GM23338 (cell line): ENCODE data around the gene SPRR1A. TPM values are rescaled to one million over a fixed set of nuclear protein-coding genes. Genes with fewer than 3 reads are reported as not detected.

Source experiments
- ATAC-seq: fragments of 200-7000 bp; cut with Tn5 transposase; 3 replicates; pipeline ENCODE4 v1.9.1; 2020
- DNase-seq: peaks from one replicate; pipeline ENCODE4 v3.0.0-alpha.2; 2015; ENCODE audit warnings: low spot score
- H2AFZ ChIP-seq: fragments of 200-600 bp; sonication (generic); 2 replicates; pipeline ENCODE4 v1.8.0; 2016; ENCODE audit warnings: antibody characterized with exemption, mild to moderate bottlenecking, moderate library complexity
- H3F3A ChIP-seq: fragments of 200-600 bp; sonication (generic); replicated peaks from 2 replicates; pipeline ENCODE4 v1.8.0; 2017; ENCODE audit warnings: antibody characterized with exemption, mixed run types, low read depth
- H3K27ac ChIP-seq: fragments of 200-600 bp; sonication (generic); 2 replicates; pipeline ENCODE4 v1.6.1; 2016; ENCODE audit warnings: low read depth
- H3K27me3 ChIP-seq: fragments of 200-600 bp; sonication (generic); 2 replicates; pipeline ENCODE4 v1.8.0; 2016; ENCODE audit warnings: mild to moderate bottlenecking, mixed run types, moderate library complexity; ENCODE audit not compliant: insufficient read depth
- H3K36me3 ChIP-seq: fragments of 200-600 bp; sonication (generic); 2 replicates; pipeline ENCODE4 v1.8.0; 2016; ENCODE audit warnings: mild to moderate bottlenecking; ENCODE audit not compliant: insufficient read depth
- H3K4me1 ChIP-seq: fragments of 200-600 bp; sonication (generic); 2 replicates; pipeline ENCODE4 v1.8.0; 2016; ENCODE audit warnings: mild to moderate bottlenecking, moderate library complexity; ENCODE audit not compliant: insufficient read depth
- H3K4me2 ChIP-seq: fragments of 200-600 bp; sonication (generic); 2 replicates; pipeline ENCODE4 v1.7.1; 2017; ENCODE audit warnings: mixed run types
- H3K4me3 ChIP-seq: fragments of 200-600 bp; sonication (generic); 2 replicates; pipeline ENCODE4 v1.6.1; 2016; ENCODE audit warnings: mixed run types
- H3K79me2 ChIP-seq: fragments of 200-600 bp; sonication (generic); replicated peaks from 2 replicates; pipeline ENCODE4 v1.8.0; 2017; ENCODE audit warnings: mild to moderate bottlenecking; ENCODE audit not compliant: insufficient read depth
- H3K9me2 ChIP-seq: fragments of 200-600 bp; sonication (generic); 2 replicates; pipeline ENCODE4 v1.8.0; 2017; ENCODE audit not compliant: insufficient read depth
- H4K20me1 ChIP-seq: fragments of 200-600 bp; sonication (generic); replicated peaks from 2 replicates; pipeline ENCODE4 v1.8.0; 2017; ENCODE audit warnings: mild to moderate bottlenecking; ENCODE audit not compliant: insufficient read depth
- H3K27ac Mint-ChIP-seq: 2 replicates; pipeline ENCODE4 v1.8.0; 2020; ENCODE audit warnings: inconsistent platforms, mild to moderate bottlenecking, moderate library complexity, mixed read lengths
- H3K27me3 Mint-ChIP-seq: 3 replicates; pipeline ENCODE4 v1.8.0; 2022; ENCODE audit warnings: low read depth, mild to moderate bottlenecking, moderate library complexity, mixed read lengths, inconsistent platforms; ENCODE audit not compliant: insufficient read depth, poor library complexity
- H3K36me3 Mint-ChIP-seq: 3 replicates; pipeline ENCODE4 v1.8.0; 2021; ENCODE audit warnings: low read depth, mild to moderate bottlenecking, inconsistent platforms, moderate library complexity, mixed read lengths
- H3K4me1 Mint-ChIP-seq: 3 replicates; pipeline ENCODE4 v1.8.0; 2020; ENCODE audit warnings: mild to moderate bottlenecking, inconsistent platforms, mixed read lengths
- H3K4me3 Mint-ChIP-seq: 3 replicates; pipeline ENCODE4 v1.8.0; 2021; ENCODE audit warnings: moderate library complexity, mild to moderate bottlenecking, inconsistent platforms, mixed read lengths
- H3K9me3 Mint-ChIP-seq: 3 replicates; pipeline ENCODE4 v1.8.0; 2020; ENCODE audit warnings: moderate library complexity, mild to moderate bottlenecking, inconsistent platforms, mixed read lengths
- CREB1 ChIP-seq: fragments of 250-450 bp; sonication (Bioruptor Pico); IDR thresholded peaks from 2 replicates; pipeline ENCODE4 v1.5.0; 2020; ENCODE audit warnings: low read depth, mild to moderate bottlenecking, moderate library complexity
- CTCF ChIP-seq, 2 experiments: fragments of 200-600 bp in 1 of 2; sonication (generic) in 1 of 2; conservative IDR thresholded peaks; 2 replicates each; pipeline versions ENCODE4 v1.5.1 to v1.6.1; 2016 to 2017; ENCODE audit warnings: antibody characterized with exemption in 2 of 2, low read depth in 2 of 2, mild to moderate bottlenecking in 2 of 2, moderate library complexity in 1 of 2
- ETS1 ChIP-seq: IDR thresholded peaks from 2 replicates; pipeline ENCODE4 v1.6.1; 2016; ENCODE audit warnings: antibody characterized with exemption
- EZH2 ChIP-seq: fragments of 200-600 bp; sonication (generic); IDR thresholded peaks from one replicate; pipeline ENCODE4 v1.8.0; 2017; ENCODE audit warnings: antibody characterized with exemption, mild to moderate bottlenecking, low read depth; ENCODE audit not compliant: unreplicated experiment
- EZH2phosphoT487 ChIP-seq: fragments of 200-600 bp; sonication (generic); IDR thresholded peaks from one replicate; pipeline ENCODE4 v1.8.1; 2018; ENCODE audit warnings: antibody characterized with exemption; ENCODE audit not compliant: unreplicated experiment
- JUNB ChIP-seq: IDR thresholded peaks from one replicate; pipeline ENCODE4 v1.6.1; 2016; ENCODE audit warnings: antibody characterized with exemption; ENCODE audit not compliant: unreplicated experiment
- NANOG ChIP-seq: IDR thresholded peaks from 2 replicates; pipeline ENCODE4 v1.6.1; 2016; ENCODE audit warnings: antibody characterized with exemption, borderline replicate concordance
- POLR2AphosphoS5 ChIP-seq: IDR thresholded peaks from 2 replicates; pipeline ENCODE4 v1.6.1; 2016; ENCODE audit warnings: antibody characterized with exemption, low read depth
- STAT1 ChIP-seq: IDR thresholded peaks from one replicate; pipeline ENCODE4 v1.6.1; 2016; ENCODE audit warnings: antibody characterized with exemption; ENCODE audit not compliant: unreplicated experiment
- ZNF114 ChIP-seq: fragments of 250-450 bp; sonication (Bioruptor Pico); IDR thresholded peaks from 2 replicates; pipeline ENCODE4 v1.5.0; 2020; ENCODE audit warnings: mild to moderate bottlenecking, moderate library complexity
- ZNF331 ChIP-seq: fragments of 250-450 bp; sonication (Bioruptor Pico); IDR thresholded peaks from 2 replicates; pipeline ENCODE4 v1.5.0; 2020; ENCODE audit warnings: low read depth, mild to moderate bottlenecking, moderate library complexity
- ZNF462 ChIP-seq: fragments of 250-450 bp; sonication (Bioruptor Pico); IDR thresholded peaks from 2 replicates; pipeline ENCODE4 v1.5.0; 2020; ENCODE audit warnings: mild to moderate bottlenecking, moderate library complexity
- polyA plus RNA-seq: library from polyadenylated mRNA; unstranded; fragments of >200 nt; fragmentation: Nextera tagmentation; extraction: Ambion mirVana; gene quantifications from 2 replicates; pipeline ENCODE4 v1.2.1, GENCODE V29; 2016
- total RNA-seq: library from RNA; depleted of rRNA; stranded (reverse); fragments of >200 nt; shearing (Covaris generic); gene quantifications from 2 replicates; pipeline ENCODE4 v1.2.3, GENCODE V29; 2014
- TF ChIP-seq, protein P1 (sequence below): IDR thresholded peaks from one replicate; pipeline ENCODE4 v1.6.1; 2018; ENCODE audit warnings: antibody characterized with exemption; ENCODE audit not compliant: unreplicated experiment

Gene SPRR1A
- total and polyA plus RNA-seq, 2 experiments from 2014 or later = not detected

GRCh38 chr1:152996633-152997400, 12.9 kb downstream of the SPRR1A start:
- Mint-ChIP-seq H3K27ac (0 out of 2 replicates have a peak overlapping the region, but pooled peaks have one; percentile 34), H3K27me3 (no peaks in the 10 kb centered on the region), H3K36me3 (no peaks in the 10 kb centered on the region; the same call in 2 of the 3 replicates), H3K4me3 (no peak overlapping the region), H3K9me3 (peaks cover 8% of the 10 kb centered on the region; the same call in 2 of the 3 replicates), H3K4me1 (peaks cover 11% of the 10 kb centered on the region; the same call in 2 of the 3 replicates)
- H3K4me3 ChIP-seq = no peak overlapping the region
- H2AFZ ChIP-seq = peak overlapping the region; percentile 87
- no peaks in the 10 kb centered on the region for H3K9me2 ChIP-seq
- TF ChIP-seq ZNF114 (no peak), CTCF (conservative IDR thresholded peaks at IDR 0.05; ENCODE audit: low read depth in 2 of 2) (no peak), ZNF462 (CRISPR knock-in tag) (no peak), NANOG (no peak), STAT1 (no peak), JUNB (no peak), POLR2AphosphoS5 (no peak), ETS1 (no peak), CREB1 (CRISPR knock-in tag) (no peak), ZNF331 (CRISPR knock-in tag) (no peak), EZH2phosphoT487 (no peak), EZH2 (no peak)
- TF ChIP-seq, protein P1, sequence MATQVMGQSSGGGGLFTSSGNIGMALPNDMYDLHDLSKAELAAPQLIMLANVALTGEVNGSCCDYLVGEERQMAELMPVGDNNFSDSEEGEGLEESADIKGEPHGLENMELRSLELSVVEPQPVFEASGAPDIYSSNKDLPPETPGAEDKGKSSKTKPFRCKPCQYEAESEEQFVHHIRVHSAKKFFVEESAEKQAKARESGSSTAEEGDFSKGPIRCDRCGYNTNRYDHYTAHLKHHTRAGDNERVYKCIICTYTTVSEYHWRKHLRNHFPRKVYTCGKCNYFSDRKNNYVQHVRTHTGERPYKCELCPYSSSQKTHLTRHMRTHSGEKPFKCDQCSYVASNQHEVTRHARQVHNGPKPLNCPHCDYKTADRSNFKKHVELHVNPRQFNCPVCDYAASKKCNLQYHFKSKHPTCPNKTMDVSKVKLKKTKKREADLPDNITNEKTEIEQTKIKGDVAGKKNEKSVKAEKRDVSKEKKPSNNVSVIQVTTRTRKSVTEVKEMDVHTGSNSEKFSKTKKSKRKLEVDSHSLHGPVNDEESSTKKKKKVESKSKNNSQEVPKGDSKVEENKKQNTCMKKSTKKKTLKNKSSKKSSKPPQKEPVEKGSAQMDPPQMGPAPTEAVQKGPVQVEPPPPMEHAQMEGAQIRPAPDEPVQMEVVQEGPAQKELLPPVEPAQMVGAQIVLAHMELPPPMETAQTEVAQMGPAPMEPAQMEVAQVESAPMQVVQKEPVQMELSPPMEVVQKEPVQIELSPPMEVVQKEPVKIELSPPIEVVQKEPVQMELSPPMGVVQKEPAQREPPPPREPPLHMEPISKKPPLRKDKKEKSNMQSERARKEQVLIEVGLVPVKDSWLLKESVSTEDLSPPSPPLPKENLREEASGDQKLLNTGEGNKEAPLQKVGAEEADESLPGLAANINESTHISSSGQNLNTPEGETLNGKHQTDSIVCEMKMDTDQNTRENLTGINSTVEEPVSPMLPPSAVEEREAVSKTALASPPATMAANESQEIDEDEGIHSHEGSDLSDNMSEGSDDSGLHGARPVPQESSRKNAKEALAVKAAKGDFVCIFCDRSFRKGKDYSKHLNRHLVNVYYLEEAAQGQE = no peak
- H3F3A ChIP-seq = no peaks in the 10 kb centered on the region
- H3K4me1 ChIP-seq = no peaks in the 10 kb centered on the region; the same call in 1 of the 2 replicates
- ATAC-seq (peak; percentile 84), DNase-seq (peak; percentile 21)
- H4K20me1 ChIP-seq = no peaks in the 10 kb centered on the region
- no peaks in the 10 kb centered on the region for H3K27me3 ChIP-seq
- H3K4me2 ChIP-seq = no peak overlapping the region
- no peak overlapping the region for H3K27ac ChIP-seq
- H3K79me2 ChIP-seq = no peaks in the 10 kb centered on the region
- H3K36me3 ChIP-seq = no peaks in the 10 kb centered on the region
